ENCODE results near the gene KCNAB3. TPM values are rescaled to one million over a fixed set of nuclear protein-coding genes. Genes with fewer than 3 reads are reported as not detected.

KCNAB3 gene
- total RNA-seq, 4 donors from 2014 or later: 3.4 to 32.7 (median 19.5) TPM; not detected in 1

- Histone ChIP-seq H3K27ac (peak overlapping the region; percentile 96 to 97), H3K27me3 (no peaks in the 10 kb centered on the region), H3K36me3 (no peaks in the 10 kb centered on the region), H3K4me1 (peaks cover 0 to 15% of the 10 kb centered on the region in 2 donors), H3K4me3 (peak overlapping the region; percentile 55 to 75), H3K9me3 (no peaks in the 10 kb centered on the region)
- intact Hi-C loops (cut with DNase I; ENCODE audit: low total_unique reads): no loop called here
- DNase-seq: peak; percentile 70 to 71
- TF ChIP-seq CTCF (IDR thresholded peaks at IDR 0.05) (no peak), POLR2A (IDR thresholded peaks at IDR 0.05) (no peak)
Measured at GRCh38 chr17:7915179-7915610, 14.5 kb downstream of the KCNAB3 start.

GRCh38 chr17:7912927-7913524, 16.6 kb downstream of the KCNAB3 start:
- Histone ChIP-seq H3K4me3 (no peak overlapping the region), H3K36me3 (no peaks in the 10 kb centered on the region), H3K4me1 (peaks cover 0 to 15% of the 10 kb centered on the region in 2 donors), H3K27ac (peak overlapping the region; percentile 8 to 50), H3K27me3 (no peaks in the 10 kb centered on the region), H3K9me3 (no peaks in the 10 kb centered on the region)
- TF ChIP-seq CTCF (IDR thresholded peaks at IDR 0.05): peak; percentile 61 to 89 (median 76)
- no peak for TF ChIP-seq POLR2A (IDR thresholded peaks at IDR 0.05)
- intact Hi-C loops (cut with DNase I; ENCODE audit: low total_unique reads): loop anchor here (5.0 kb wide), 1 partner anchor 79 kb away; no protein-coding TSS in a partner anchor
- peak in 1 of 2 donors; percentile 63 for DNase-seq

GRCh38 chr17:7911116-7911515, 18.5 kb downstream of the KCNAB3 start:
- intact Hi-C loops (cut with DNase I; ENCODE audit: low total_unique reads): loop anchor here (5.0 kb wide), 1 partner anchor 81 kb away; no protein-coding TSS in a partner anchor
- no peaks in the 10 kb centered on the region for H3K36me3 ChIP-seq

GRCh38 chr17:7910711-7911110, 18.9 kb downstream of the KCNAB3 start:
- no peak for TF ChIP-seq CTCF (IDR thresholded peaks at IDR 0.05)
- TF ChIP-seq POLR2A (IDR thresholded peaks at IDR 0.05): no peak
- intact Hi-C loops (cut with DNase I; ENCODE audit: low total_unique reads): loop anchor here (5.0 kb wide), 1 partner anchor 82 kb away; no protein-coding TSS in a partner anchor
- no peaks in the 10 kb centered on the region for H3K36me3 ChIP-seq

More at GRCh38 chr17:7911116-7911515, 18.5 kb downstream of the KCNAB3 start:
- no peak overlapping the region for H3K27ac ChIP-seq
- TF ChIP-seq CTCF (IDR thresholded peaks at IDR 0.05) (no peak), POLR2A (IDR thresholded peaks at IDR 0.05) (no peak)
- H3K9me3 ChIP-seq: no peaks in the 10 kb centered on the region
- H3K4me1 ChIP-seq: peaks cover 0 to 6% of the 10 kb centered on the region in 2 donors
- H3K4me3 ChIP-seq: no peak overlapping the region
- no peak for DNase-seq
- no peaks in the 10 kb centered on the region for H3K27me3 ChIP-seq

GRCh38 chr17:7910281-7910680, 19.4 kb downstream of the KCNAB3 start:
- H3K27ac ChIP-seq: no peak overlapping the region
- H3K27me3 ChIP-seq: no peaks in the 10 kb centered on the region
- no peak overlapping the region for H3K4me3 ChIP-seq
- H3K4me1 ChIP-seq: peaks cover 0 to 5% of the 10 kb centered on the region in 2 donors
- H3K9me3 ChIP-seq: no peaks in the 10 kb centered on the region
- no peaks in the 10 kb centered on the region for H3K36me3 ChIP-seq
- DNase-seq: no peak
- intact Hi-C loops (cut with DNase I; ENCODE audit: low total_unique reads): loop anchor here (5.0 kb wide), 1 partner anchor 82 kb away; no protein-coding TSS in a partner anchor
- no peak for TF ChIP-seq CTCF (IDR thresholded peaks at IDR 0.05)
- TF ChIP-seq POLR2A (IDR thresholded peaks at IDR 0.05): no peak

More at GRCh38 chr17:7910711-7911110, 18.9 kb downstream of the KCNAB3 start:
- DNase-seq: no peak
- no peak overlapping the region for H3K4me3 ChIP-seq
- H3K27me3 ChIP-seq: no peaks in the 10 kb centered on the region
- H3K27ac ChIP-seq: no peak overlapping the region
- H3K4me1 ChIP-seq: peaks cover 0 to 5% of the 10 kb centered on the region in 2 donors
- H3K9me3 ChIP-seq: no peaks in the 10 kb centered on the region
